Endothelial cell of umbilical vein (primary cell): ENCODE data around the gene NUP58. TPM values are rescaled to one million over a fixed set of nuclear protein-coding genes. Genes with fewer than 3 reads are reported as not detected.

Experiments used
- BruUV-seq: library from RNA; stranded (reverse); fragments of 400-500 nt; replicated peaks from 2 replicates; lab custom pipeline; 2021; lab: Mats Ljungman, UMichigan
- CTCF ChIA-PET: fragments of 300-600, 350-600 bp; sonication (Branson Sonifier 250); formaldehyde crosslinking; loops from one replicate; lab custom pipeline; 2021; ENCODE audit warnings: antibody characterized with exemption, inconsistent platforms; lab: Charles Lee
- POLR2A ChIA-PET: fragments of 300-600, 350-600 bp; sonication (Branson Sonifier 250); formaldehyde crosslinking; loops from one replicate; lab custom pipeline; 2021; ENCODE audit warnings: antibody characterized with exemption, inconsistent platforms; lab: Charles Lee
- DNase-seq: peaks from one replicate; pipeline ENCODE4 v3.0.0-alpha.2; 2011; ENCODE audit warnings: low read depth, low spot score
- FAIRE-seq: peaks from 2 replicates; lab custom pipeline; 2011; peaks lifted over from hg19 to GRCh38; lab: Jason Lieb, UNC
- H2AFZ ChIP-seq: 2 replicates; pipeline ENCODE4 v1.6.0; 2012; ENCODE audit warnings: low read depth, low read length, control low read depth, inconsistent platforms
- H3K27ac ChIP-seq: 2 replicates; pipeline ENCODE4 v1.5.1; 2011; ENCODE audit warnings: low read depth, mild to moderate bottlenecking, control low read depth, low read length, moderate library complexity; ENCODE audit not compliant: insufficient read depth
- H3K27me3 ChIP-seq, 2 experiments: 2 replicates each; pipeline versions ENCODE4 v1.6.0 to v1.6.1; 2011; ENCODE audit warnings: low read length in 2 of 2, mixed read lengths in 1 of 2; ENCODE audit not compliant: control insufficient read depth in 2 of 2, insufficient read depth in 2 of 2
- H3K36me3 ChIP-seq, 2 experiments: 2 replicates in 1 of 2; 3 replicates in 1 of 2; pipeline ENCODE4 v1.5.1; 2011; ENCODE audit warnings: low read length in 2 of 2, mild to moderate bottlenecking in 1 of 2, moderate library complexity in 1 of 2; ENCODE audit not compliant: control insufficient read depth in 2 of 2, insufficient read depth in 2 of 2; ENCODE audit errors: extremely low read depth in 1 of 2
- H3K4me1 ChIP-seq: 3 replicates; pipeline ENCODE4 v1.5.1; 2011; ENCODE audit warnings: mild to moderate bottlenecking, low read length; ENCODE audit not compliant: control insufficient read depth, insufficient read depth; ENCODE audit errors: extremely low read depth
- H3K4me2 ChIP-seq: 2 replicates; pipeline ENCODE4 v1.6.1; 2011; ENCODE audit warnings: low read length, control low read depth, mixed read lengths; ENCODE audit not compliant: insufficient read depth
- H3K4me3 ChIP-seq, 3 experiments: fragments of 200-600 bp in 1 of 3; sonication (generic), shearing (Covaris generic) in 1 of 3; replicated peaks in 1 of 3; 2 replicates each; pipeline ENCODE4 v1.5.1; 2011 to 2016; ENCODE audit warnings: control low read depth in 3 of 3, low read length in 3 of 3, mild to moderate bottlenecking in 2 of 3, inconsistent platforms in 1 of 3, low read depth in 1 of 3, moderate library complexity in 1 of 3; ENCODE audit not compliant: insufficient read depth in 1 of 3
- H3K79me2 ChIP-seq: 2 replicates; pipeline ENCODE4 v1.6.0; 2012; ENCODE audit warnings: low read length, inconsistent platforms; ENCODE audit not compliant: control insufficient read depth, insufficient read depth
- H3K9ac ChIP-seq: replicated peaks from 2 replicates; pipeline ENCODE3; 2011; ENCODE audit warnings: low read length, control low read depth; ENCODE audit not compliant: insufficient read depth; ENCODE audit errors: extremely low read depth
- H3K9me1 ChIP-seq: replicated peaks from 3 replicates; pipeline ENCODE4 v1.6.0; 2011; ENCODE audit warnings: mild to moderate bottlenecking, low read length; ENCODE audit not compliant: control insufficient read depth, insufficient read depth; ENCODE audit errors: extremely low read depth
- H3K9me3 ChIP-seq: replicated peaks from 2 replicates; pipeline ENCODE4 v1.5.1; 2012; ENCODE audit warnings: low read length, inconsistent platforms; ENCODE audit not compliant: control insufficient read depth, insufficient read depth
- H4K20me1 ChIP-seq: replicated peaks from 2 replicates; pipeline ENCODE3; 2011; ENCODE audit warnings: mild to moderate bottlenecking, low read length; ENCODE audit not compliant: control insufficient read depth, insufficient read depth; ENCODE audit errors: extremely low read depth
- EZH2 ChIP-seq: IDR thresholded peaks from 2 replicates; pipeline ENCODE4 v1.6.1; 2012; ENCODE audit warnings: borderline replicate concordance, low read depth, mild to moderate bottlenecking, moderate library complexity, low read length, inconsistent platforms; ENCODE audit not compliant: severe bottlenecking
- FOS ChIP-seq: IDR thresholded peaks from 2 replicates; pipeline ENCODE4 v1.6.1; 2011; ENCODE audit warnings: mild to moderate bottlenecking, low read length, moderate library complexity, borderline replicate concordance; ENCODE audit not compliant: insufficient read depth
- GATA2 ChIP-seq: IDR thresholded peaks from 2 replicates; pipeline ENCODE4 v1.7.0; 2011; ENCODE audit warnings: low read depth, mild to moderate bottlenecking, moderate library complexity, mixed read lengths, low read length; ENCODE audit not compliant: insufficient read length, insufficient read depth
- JUN ChIP-seq: IDR thresholded peaks from 2 replicates; pipeline ENCODE4 v1.6.1; 2011; ENCODE audit warnings: borderline replicate concordance, low read depth; ENCODE audit not compliant: insufficient read length, insufficient read depth
- MAX ChIP-seq: IDR thresholded peaks from 2 replicates; pipeline ENCODE4 v1.6.1; 2011; ENCODE audit not compliant: insufficient read depth, insufficient read length
- MYC ChIP-seq: IDR thresholded peaks from one replicate; pipeline ENCODE4 v1.6.1; 2011; ENCODE audit warnings: mild to moderate bottlenecking, low read depth, low read length
- POLR2A ChIP-seq: IDR thresholded peaks from 2 replicates; pipeline ENCODE4 v1.6.1; 2012; ENCODE audit warnings: low read depth, mild to moderate bottlenecking, control low read depth, low read length
- POLR2AphosphoS5 ChIP-seq: IDR thresholded peaks from 2 replicates; pipeline ENCODE4 v1.6.1; 2012; ENCODE audit warnings: low read depth, mild to moderate bottlenecking, control low read depth, low read length, moderate library complexity; ENCODE audit not compliant: insufficient read depth
- dilution Hi-C: fragments of 300-500 bp; cut with MboI; formaldehyde crosslinking; loops from one replicate; pipeline ENCODE4 v1.15.0; 2019; ENCODE audit warnings: low sequenced_read_pairs; ENCODE audit not compliant: extremely low pct_ligation_motif_present
- intact Hi-C: fragments of 100-400 bp; cut with micrococcal nuclease; formaldehyde crosslinking; loops from one replicate; pipeline ENCODE4 v1.10.0; 2022
- polyA plus RNA-seq, 4 experiments: library from polyadenylated mRNA; depleted of rRNA in 3 of 4; stranded (reverse) in 3 of 4; unstranded in 1 of 4; fragments of >200 nt; gene quantifications; 2 replicates each; pipeline versions ENCODE4 v1.2.1 to v1.2.3, GENCODE V29; 2011 to 2012; ENCODE audit warnings: missing spikeins in 1 of 4
- total RNA-seq: library from RNA; stranded (reverse); gene quantifications from 2 replicates; pipeline ENCODE4 v1.2.3, GENCODE V29; 2021
- TF ChIP-seq, protein P1 (sequence below), 2 donors: IDR thresholded peaks; 1 replicate in 1 of 2; 2 replicates in 1 of 2; pipeline ENCODE4 v1.5.1; 2011; ENCODE audit warnings: low read length in 2 of 2, mild to moderate bottlenecking in 2 of 2, moderate library complexity in 2 of 2, control low read depth in 1 of 2, inconsistent platforms in 1 of 2, low read depth in 1 of 2; ENCODE audit not compliant: insufficient read depth in 1 of 2; ENCODE audit errors: extremely low read depth in 1 of 2

Gene NUP58
- total and polyA plus RNA-seq, 2 donors (not counting 3 experiments of a cell fraction or from before 2014, with no cell fraction given) = 28.5 to 49.6 TPM

GRCh38 chr13:25375727-25376358 is 74.4 kb downstream of the NUP58 start:
- FAIRE-seq (peak; percentile 70), DNase-seq (peak; percentile 51)
- H4K20me1 ChIP-seq = no peaks in the 10 kb centered on the region
- no peaks in the 10 kb centered on the region for H3K9me3 ChIP-seq
- no peaks in the 10 kb centered on the region for H3K79me2 ChIP-seq
- no peak overlapping the region for H3K4me3 ChIP-seq
- dilution Hi-C loops (no loop called here), intact Hi-C loops (loop anchor here (1.0 to 2.0 kb wide), 2 partner anchors 143 to 291 kb away; no protein-coding TSS in a partner anchor)
- no peak overlapping the region for H3K9ac ChIP-seq
- H3K4me2 ChIP-seq = no peak overlapping the region
- no peaks in the 10 kb centered on the region for H3K9me1 ChIP-seq
- ChIA-PET CTCF (interaction anchor here (0.7 to 4.6 kb wide), 26 partner anchors 10 to 381 kb away, joined by 3 to 59 read pairs (median 5); no protein-coding TSS in a partner anchor), POLR2A (no interaction called here)
- H2AFZ ChIP-seq = no peak overlapping the region
- no TSS peak for BruUV-seq
- TF ChIP-seq, protein P1, sequence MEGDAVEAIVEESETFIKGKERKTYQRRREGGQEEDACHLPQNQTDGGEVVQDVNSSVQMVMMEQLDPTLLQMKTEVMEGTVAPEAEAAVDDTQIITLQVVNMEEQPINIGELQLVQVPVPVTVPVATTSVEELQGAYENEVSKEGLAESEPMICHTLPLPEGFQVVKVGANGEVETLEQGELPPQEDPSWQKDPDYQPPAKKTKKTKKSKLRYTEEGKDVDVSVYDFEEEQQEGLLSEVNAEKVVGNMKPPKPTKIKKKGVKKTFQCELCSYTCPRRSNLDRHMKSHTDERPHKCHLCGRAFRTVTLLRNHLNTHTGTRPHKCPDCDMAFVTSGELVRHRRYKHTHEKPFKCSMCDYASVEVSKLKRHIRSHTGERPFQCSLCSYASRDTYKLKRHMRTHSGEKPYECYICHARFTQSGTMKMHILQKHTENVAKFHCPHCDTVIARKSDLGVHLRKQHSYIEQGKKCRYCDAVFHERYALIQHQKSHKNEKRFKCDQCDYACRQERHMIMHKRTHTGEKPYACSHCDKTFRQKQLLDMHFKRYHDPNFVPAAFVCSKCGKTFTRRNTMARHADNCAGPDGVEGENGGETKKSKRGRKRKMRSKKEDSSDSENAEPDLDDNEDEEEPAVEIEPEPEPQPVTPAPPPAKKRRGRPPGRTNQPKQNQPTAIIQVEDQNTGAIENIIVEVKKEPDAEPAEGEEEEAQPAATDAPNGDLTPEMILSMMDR (IDR thresholded peaks at IDR 0.05; ENCODE audit: extremely low read depth in 1 of 2, insufficient read depth in 1 of 2, low read depth in 1 of 2, low read length in 2 of 2) = peak; percentile 58 to 62
- TF ChIP-seq FOS = no peak
- no peaks in the 10 kb centered on the region for H3K36me3 ChIP-seq
- no peak overlapping the region for H3K27ac ChIP-seq
- H3K4me1 ChIP-seq = peaks cover 3% of the 10 kb centered on the region
- peaks cover 36 to 50% of the 10 kb centered on the region in 2 experiments for H3K27me3 ChIP-seq

GRCh38 chr13:25377244-25377962 is 76.0 kb downstream of the NUP58 start:
- no peak overlapping the region for H2AFZ ChIP-seq
- H3K79me2 ChIP-seq = no peaks in the 10 kb centered on the region
- H3K4me2 ChIP-seq = no peak overlapping the region
- no peak for DNase-seq
- no peaks in the 10 kb centered on the region for H3K36me3 ChIP-seq
- no peak for TF ChIP-seq MAX
- TF ChIP-seq POLR2A = no peak
- TF ChIP-seq EZH2 = no peak
- TF ChIP-seq, protein P1 (IDR thresholded peaks at IDR 0.05; ENCODE audit: extremely low read depth in 1 of 2, insufficient read depth in 1 of 2, low read depth in 1 of 2, low read length in 2 of 2) = no peak
- TF ChIP-seq GATA2 = no peak
- TF ChIP-seq POLR2AphosphoS5 = no peak
- no peak for TF ChIP-seq FOS
- no peak for TF ChIP-seq MYC
- TF ChIP-seq JUN = no peak
- peaks cover 30 to 34% of the 10 kb centered on the region in 2 experiments for H3K27me3 ChIP-seq
- BruUV-seq = no TSS peak
- no peak for FAIRE-seq
- no peaks in the 10 kb centered on the region for H3K9me1 ChIP-seq
- H3K27ac ChIP-seq = no peak overlapping the region
- no peak overlapping the region for H3K9ac ChIP-seq
- H4K20me1 ChIP-seq = no peaks in the 10 kb centered on the region
- ChIA-PET CTCF (interaction anchor here (1.3 to 4.6 kb wide), 6 partner anchors 8 to 293 kb away, joined by 5 to 59 read pairs (median 14); no protein-coding TSS in a partner anchor), POLR2A (no interaction called here)
- no peak overlapping the region for H3K4me3 ChIP-seq
- peaks cover under 1% of the 10 kb centered on the region for H3K4me1 ChIP-seq
- intact Hi-C loops (no loop called here), dilution Hi-C loops (no loop called here)
- H3K9me3 ChIP-seq = no peaks in the 10 kb centered on the region
